SK-N-SH treated with all-trans-retinoic acid at 6 μM for 48 hours (cell line): ENCODE data around the gene CARD10.

Source experiments
- ATAC-seq: fragments of 200-7000 bp; cut with Tn5 transposase; 3 replicates; pipeline ENCODE4 v1.9.1; 2020; ENCODE audit warnings: mild to moderate bottlenecking, moderate library complexity
- ARNTL ChIP-seq: fragments of 450-650 bp; formaldehyde crosslinking; IDR thresholded peaks from 2 replicates; pipeline ENCODE4 v1.5.0; 2020; ENCODE audit warnings: low read depth, mild to moderate bottlenecking, moderate library complexity, borderline replicate concordance
- BACH2 ChIP-seq: fragments of 250-450 bp; sonication (Bioruptor Pico); IDR thresholded peaks from 2 replicates; pipeline ENCODE4 v1.9.0; 2021; ENCODE audit warnings: mild to moderate bottlenecking, borderline replicate concordance
- CSDC2 ChIP-seq: fragments of 250-450 bp; sonication (Bioruptor Pico); IDR thresholded peaks from 2 replicates; pipeline ENCODE4 v1.5.0; 2020; ENCODE audit warnings: mild to moderate bottlenecking, moderate library complexity
- ESRRG ChIP-seq: fragments of 250-450 bp; sonication (Bioruptor Pico); IDR thresholded peaks from 2 replicates; pipeline ENCODE4 v1.6.1; 2021; ENCODE audit warnings: mild to moderate bottlenecking
- GLIS3 ChIP-seq: fragments of 250-450 bp; sonication (Bioruptor Pico); IDR thresholded peaks from 2 replicates; pipeline ENCODE4 v1.5.0; 2020; ENCODE audit warnings: mild to moderate bottlenecking, moderate library complexity
- ISL1 ChIP-seq: fragments of 250-450 bp; sonication (Bioruptor Pico); IDR thresholded peaks from 2 replicates; pipeline ENCODE4 v2.1.2; 2022; ENCODE audit warnings: mild to moderate bottlenecking, moderate library complexity
- OSR1 ChIP-seq: fragments of 250-450 bp; sonication (Bioruptor Pico); IDR thresholded peaks from 2 replicates; pipeline ENCODE4 v1.8.0; 2022; ENCODE audit warnings: moderate library complexity, mild to moderate bottlenecking, inconsistent platforms
- PPARA ChIP-seq: fragments of 250-450 bp; sonication (Bioruptor Pico); IDR thresholded peaks from 2 replicates; pipeline ENCODE4 v1.5.0; 2020; ENCODE audit warnings: mild to moderate bottlenecking, borderline replicate concordance
- RARB ChIP-seq: fragments of 250-450 bp; sonication (Bioruptor Pico); IDR thresholded peaks from 2 replicates; pipeline ENCODE4 v1.8.0; 2021; ENCODE audit warnings: mild to moderate bottlenecking, moderate library complexity
- SNAI2 ChIP-seq: fragments of 250-450 bp; sonication (Bioruptor Pico); IDR thresholded peaks from 2 replicates; pipeline ENCODE4 v1.5.0; 2020; ENCODE audit warnings: mild to moderate bottlenecking, moderate library complexity
- TCF4 ChIP-seq: fragments of 250-450 bp; sonication (Bioruptor Pico); IDR thresholded peaks from 2 replicates; pipeline ENCODE4 v1.8.0; 2021; ENCODE audit warnings: mild to moderate bottlenecking, moderate library complexity, borderline replicate concordance
- TOX ChIP-seq: fragments of 250-450 bp; sonication (Bioruptor Pico); IDR thresholded peaks from 2 replicates; pipeline ENCODE4 v1.8.0; 2021; ENCODE audit warnings: mild to moderate bottlenecking, moderate library complexity, borderline replicate concordance
- ZC3H10 ChIP-seq: fragments of 250-450 bp; sonication (Bioruptor Pico); IDR thresholded peaks from 2 replicates; pipeline ENCODE4 v1.5.1; 2021; ENCODE audit warnings: mild to moderate bottlenecking, moderate library complexity
- ZFP3 ChIP-seq: fragments of 250-450 bp; sonication (Bioruptor Pico); IDR thresholded peaks from 2 replicates; pipeline ENCODE4 v1.5.0; 2020; ENCODE audit warnings: mild to moderate bottlenecking, moderate library complexity
- ZFP30 ChIP-seq: fragments of 450-650 bp; formaldehyde crosslinking; IDR thresholded peaks from 2 replicates; pipeline ENCODE4 v1.5.0; 2022; ENCODE audit warnings: mild to moderate bottlenecking, moderate library complexity
- ZNF565 ChIP-seq: fragments of 450-650 bp; formaldehyde crosslinking; conservative IDR thresholded peaks from 2 replicates; pipeline ENCODE4 v1.5.0; 2020; ENCODE audit warnings: low read depth, mild to moderate bottlenecking, moderate library complexity
- ZNF70 ChIP-seq: fragments of 450-650 bp; formaldehyde crosslinking; IDR thresholded peaks from 2 replicates; pipeline ENCODE4 v1.5.0; 2020; ENCODE audit warnings: mild to moderate bottlenecking, moderate library complexity
- ZNF8 ChIP-seq: fragments of 450-650 bp; formaldehyde crosslinking; IDR thresholded peaks from 2 replicates; pipeline ENCODE4 v1.5.0; 2020; ENCODE audit warnings: mild to moderate bottlenecking, moderate library complexity
- TF ChIP-seq, protein P1 (sequence below): fragments of 250-450 bp; sonication (Bioruptor Pico); IDR thresholded peaks from 2 replicates; pipeline ENCODE4 v1.8.0; 2021; ENCODE audit warnings: low read depth, mild to moderate bottlenecking, moderate library complexity, borderline replicate concordance
- TF ChIP-seq, protein P2 (sequence below): fragments of 250-450 bp; sonication (Bioruptor Pico); IDR thresholded peaks from 2 replicates; pipeline ENCODE4 v1.5.0; 2020; ENCODE audit warnings: mild to moderate bottlenecking, moderate library complexity
- TF ChIP-seq, protein P3 (sequence below): fragments of 250-450 bp; sonication (Bioruptor Pico); IDR thresholded peaks from 2 replicates; pipeline ENCODE4 v1.5.1; 2020; ENCODE audit warnings: low read depth, mild to moderate bottlenecking, moderate library complexity
- TF ChIP-seq, protein P4 (sequence below): fragments of 250-450 bp; sonication (Bioruptor Pico); IDR thresholded peaks from 2 replicates; pipeline ENCODE4 v1.8.0; 2020; ENCODE audit warnings: mild to moderate bottlenecking, moderate library complexity, borderline replicate concordance
- TF ChIP-seq, protein P5 (sequence below): fragments of 250-450 bp; sonication (Bioruptor Pico); IDR thresholded peaks from 2 replicates; pipeline ENCODE4 v1.5.1; 2021; ENCODE audit warnings: mild to moderate bottlenecking, moderate library complexity

CARD10 gene

DNA sequence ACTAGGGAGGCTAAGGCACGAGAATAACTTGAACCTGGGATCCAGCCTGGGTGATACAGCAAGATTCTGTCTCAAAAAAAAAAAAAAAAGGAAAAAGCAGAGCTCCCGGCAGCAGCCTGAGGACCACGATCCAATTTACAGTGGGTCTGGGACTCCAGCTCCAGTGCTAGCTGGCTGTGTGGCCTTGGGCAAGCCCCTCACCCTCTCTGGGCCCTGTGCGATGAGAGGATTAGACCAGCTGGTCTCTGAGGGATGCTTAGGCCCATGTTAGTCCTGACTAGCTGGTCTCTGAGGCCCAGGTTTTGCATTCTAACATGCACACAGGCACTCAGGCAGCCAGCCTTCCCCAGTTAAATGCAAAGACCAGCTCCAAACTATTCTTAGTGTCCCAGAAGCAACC is 13.7 kb downstream of the CARD10 start:
- TF ChIP-seq CSDC2 (CRISPR knock-in tag) = no peak
- TF ChIP-seq, protein P1, sequence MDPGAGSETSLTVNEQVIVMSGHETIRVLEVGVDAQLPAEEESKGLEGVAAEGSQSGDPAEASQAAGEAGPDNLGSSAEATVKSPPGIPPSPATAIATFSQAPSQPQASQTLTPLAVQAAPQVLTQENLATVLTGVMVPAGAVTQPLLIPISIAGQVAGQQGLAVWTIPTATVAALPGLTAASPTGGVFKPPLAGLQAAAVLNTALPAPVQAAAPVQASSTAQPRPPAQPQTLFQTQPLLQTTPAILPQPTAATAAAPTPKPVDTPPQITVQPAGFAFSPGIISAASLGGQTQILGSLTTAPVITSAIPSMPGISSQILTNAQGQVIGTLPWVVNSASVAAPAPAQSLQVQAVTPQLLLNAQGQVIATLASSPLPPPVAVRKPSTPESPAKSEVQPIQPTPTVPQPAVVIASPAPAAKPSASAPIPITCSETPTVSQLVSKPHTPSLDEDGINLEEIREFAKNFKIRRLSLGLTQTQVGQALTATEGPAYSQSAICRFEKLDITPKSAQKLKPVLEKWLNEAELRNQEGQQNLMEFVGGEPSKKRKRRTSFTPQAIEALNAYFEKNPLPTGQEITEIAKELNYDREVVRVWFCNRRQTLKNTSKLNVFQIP (CRISPR knock-in tag) = no peak
- ATAC-seq = no peak

DNA sequence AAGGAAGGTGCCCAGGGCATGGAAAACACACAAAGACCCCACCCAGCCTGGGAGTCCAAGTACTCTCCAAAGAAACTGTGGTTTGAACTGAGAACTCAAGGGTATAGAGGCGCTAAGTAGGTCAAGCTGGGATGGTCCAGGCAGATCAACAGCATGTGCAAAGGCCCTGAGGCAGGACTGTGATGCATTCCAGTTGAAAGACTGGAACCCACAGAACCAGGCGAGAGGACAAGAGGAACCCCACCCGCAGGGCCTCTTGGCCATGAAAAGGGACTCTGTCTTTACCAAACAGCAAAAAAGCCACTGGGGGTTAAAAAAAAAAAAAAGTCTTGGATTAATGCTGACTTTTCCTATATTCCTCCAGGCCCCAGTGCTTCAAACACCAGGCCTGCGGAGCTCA is 14.3 kb downstream of the CARD10 start:
- ATAC-seq = no peak
- TF ChIP-seq ZFP30 (CRISPR knock-in tag) = no peak
- no peak for TF ChIP-seq ZNF70 (CRISPR knock-in tag)
- TF ChIP-seq ARNTL (CRISPR knock-in tag) = no peak
- TF ChIP-seq, protein P2, sequence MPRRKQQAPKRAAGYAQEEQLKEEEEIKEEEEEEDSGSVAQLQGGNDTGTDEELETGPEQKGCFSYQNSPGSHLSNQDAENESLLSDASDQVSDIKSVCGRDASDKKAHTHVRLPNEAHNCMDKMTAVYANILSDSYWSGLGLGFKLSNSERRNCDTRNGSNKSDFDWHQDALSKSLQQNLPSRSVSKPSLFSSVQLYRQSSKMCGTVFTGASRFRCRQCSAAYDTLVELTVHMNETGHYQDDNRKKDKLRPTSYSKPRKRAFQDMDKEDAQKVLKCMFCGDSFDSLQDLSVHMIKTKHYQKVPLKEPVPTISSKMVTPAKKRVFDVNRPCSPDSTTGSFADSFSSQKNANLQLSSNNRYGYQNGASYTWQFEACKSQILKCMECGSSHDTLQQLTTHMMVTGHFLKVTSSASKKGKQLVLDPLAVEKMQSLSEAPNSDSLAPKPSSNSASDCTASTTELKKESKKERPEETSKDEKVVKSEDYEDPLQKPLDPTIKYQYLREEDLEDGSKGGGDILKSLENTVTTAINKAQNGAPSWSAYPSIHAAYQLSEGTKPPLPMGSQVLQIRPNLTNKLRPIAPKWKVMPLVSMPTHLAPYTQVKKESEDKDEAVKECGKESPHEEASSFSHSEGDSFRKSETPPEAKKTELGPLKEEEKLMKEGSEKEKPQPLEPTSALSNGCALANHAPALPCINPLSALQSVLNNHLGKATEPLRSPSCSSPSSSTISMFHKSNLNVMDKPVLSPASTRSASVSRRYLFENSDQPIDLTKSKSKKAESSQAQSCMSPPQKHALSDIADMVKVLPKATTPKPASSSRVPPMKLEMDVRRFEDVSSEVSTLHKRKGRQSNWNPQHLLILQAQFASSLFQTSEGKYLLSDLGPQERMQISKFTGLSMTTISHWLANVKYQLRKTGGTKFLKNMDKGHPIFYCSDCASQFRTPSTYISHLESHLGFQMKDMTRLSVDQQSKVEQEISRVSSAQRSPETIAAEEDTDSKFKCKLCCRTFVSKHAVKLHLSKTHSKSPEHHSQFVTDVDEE (CRISPR knock-in tag) = no peak
- TF ChIP-seq RARB (CRISPR knock-in tag) = no peak
- TF ChIP-seq TOX (CRISPR knock-in tag) = no peak
- TF ChIP-seq SNAI2 (CRISPR knock-in tag) = no peak
- TF ChIP-seq, protein P3, sequence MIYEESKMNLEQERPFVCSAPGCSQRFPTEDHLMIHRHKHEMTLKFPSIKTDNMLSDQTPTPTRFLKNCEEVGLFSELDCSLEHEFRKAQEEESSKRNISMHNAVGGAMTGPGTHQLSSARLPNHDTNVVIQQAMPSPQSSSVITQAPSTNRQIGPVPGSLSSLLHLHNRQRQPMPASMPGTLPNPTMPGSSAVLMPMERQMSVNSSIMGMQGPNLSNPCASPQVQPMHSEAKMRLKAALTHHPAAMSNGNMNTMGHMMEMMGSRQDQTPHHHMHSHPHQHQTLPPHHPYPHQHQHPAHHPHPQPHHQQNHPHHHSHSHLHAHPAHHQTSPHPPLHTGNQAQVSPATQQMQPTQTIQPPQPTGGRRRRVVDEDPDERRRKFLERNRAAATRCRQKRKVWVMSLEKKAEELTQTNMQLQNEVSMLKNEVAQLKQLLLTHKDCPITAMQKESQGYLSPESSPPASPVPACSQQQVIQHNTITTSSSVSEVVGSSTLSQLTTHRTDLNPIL (CRISPR knock-in tag) = no peak
- no peak for TF ChIP-seq TCF4 (CRISPR knock-in tag)
- no peak for TF ChIP-seq OSR1 (CRISPR knock-in tag)
- TF ChIP-seq, protein P4, sequence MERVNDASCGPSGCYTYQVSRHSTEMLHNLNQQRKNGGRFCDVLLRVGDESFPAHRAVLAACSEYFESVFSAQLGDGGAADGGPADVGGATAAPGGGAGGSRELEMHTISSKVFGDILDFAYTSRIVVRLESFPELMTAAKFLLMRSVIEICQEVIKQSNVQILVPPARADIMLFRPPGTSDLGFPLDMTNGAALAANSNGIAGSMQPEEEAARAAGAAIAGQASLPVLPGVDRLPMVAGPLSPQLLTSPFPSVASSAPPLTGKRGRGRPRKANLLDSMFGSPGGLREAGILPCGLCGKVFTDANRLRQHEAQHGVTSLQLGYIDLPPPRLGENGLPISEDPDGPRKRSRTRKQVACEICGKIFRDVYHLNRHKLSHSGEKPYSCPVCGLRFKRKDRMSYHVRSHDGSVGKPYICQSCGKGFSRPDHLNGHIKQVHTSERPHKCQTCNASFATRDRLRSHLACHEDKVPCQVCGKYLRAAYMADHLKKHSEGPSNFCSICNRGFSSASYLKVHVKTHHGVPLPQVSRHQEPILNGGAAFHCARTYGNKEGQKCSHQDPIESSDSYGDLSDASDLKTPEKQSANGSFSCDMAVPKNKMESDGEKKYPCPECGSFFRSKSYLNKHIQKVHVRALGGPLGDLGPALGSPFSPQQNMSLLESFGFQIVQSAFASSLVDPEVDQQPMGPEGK = no peak
- TF ChIP-seq ZFP3 (CRISPR knock-in tag) = no peak
- TF ChIP-seq BACH2 = no peak
- no peak for TF ChIP-seq CSDC2 (CRISPR knock-in tag)
- no peak for TF ChIP-seq ZNF8 (CRISPR knock-in tag)
- TF ChIP-seq, protein P5, sequence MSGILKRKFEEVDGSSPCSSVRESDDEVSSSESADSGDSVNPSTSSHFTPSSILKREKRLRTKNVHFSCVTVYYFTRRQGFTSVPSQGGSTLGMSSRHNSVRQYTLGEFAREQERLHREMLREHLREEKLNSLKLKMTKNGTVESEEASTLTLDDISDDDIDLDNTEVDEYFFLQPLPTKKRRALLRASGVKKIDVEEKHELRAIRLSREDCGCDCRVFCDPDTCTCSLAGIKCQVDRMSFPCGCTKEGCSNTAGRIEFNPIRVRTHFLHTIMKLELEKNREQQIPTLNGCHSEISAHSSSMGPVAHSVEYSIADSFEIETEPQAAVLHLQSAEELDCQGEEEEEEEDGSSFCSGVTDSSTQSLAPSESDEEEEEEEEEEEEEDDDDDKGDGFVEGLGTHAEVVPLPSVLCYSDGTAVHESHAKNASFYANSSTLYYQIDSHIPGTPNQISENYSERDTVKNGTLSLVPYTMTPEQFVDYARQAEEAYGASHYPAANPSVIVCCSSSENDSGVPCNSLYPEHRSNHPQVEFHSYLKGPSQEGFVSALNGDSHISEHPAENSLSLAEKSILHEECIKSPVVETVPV (CRISPR knock-in tag) = no peak
- TF ChIP-seq ISL1 (CRISPR knock-in tag) = no peak
- TF ChIP-seq ZC3H10 (CRISPR knock-in tag) = no peak
- no peak for TF ChIP-seq ZNF565 (CRISPR knock-in tag)
- TF ChIP-seq, protein P1 (CRISPR knock-in tag) = no peak

DNA sequence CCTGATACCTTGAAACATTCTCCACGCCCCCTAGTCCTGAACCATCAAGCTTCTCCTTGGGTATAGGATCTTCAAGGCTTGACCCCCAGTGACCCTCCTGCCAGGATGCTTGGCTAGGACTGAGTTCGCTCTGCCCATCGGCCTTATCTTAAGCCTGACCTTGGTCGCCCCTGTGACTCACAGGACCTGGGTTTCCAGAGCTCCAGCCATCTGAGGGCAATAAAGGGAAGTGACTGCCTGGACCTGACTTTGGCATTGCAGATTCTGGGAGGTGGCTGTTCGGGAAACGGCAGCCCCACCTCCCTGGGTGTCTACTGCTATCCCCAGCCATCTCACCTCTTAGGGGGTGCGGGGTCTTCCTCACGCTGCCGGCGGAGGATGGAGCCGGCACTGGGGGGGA is 15.4 kb downstream of the CARD10 start:
- no peak for ATAC-seq
- no peak for TF ChIP-seq OSR1 (CRISPR knock-in tag)
- TF ChIP-seq ZNF8 (CRISPR knock-in tag) = no peak
- no peak for TF ChIP-seq ZNF565 (CRISPR knock-in tag)
- TF ChIP-seq ZFP3 (CRISPR knock-in tag) = no peak
- TF ChIP-seq ESRRG (CRISPR knock-in tag) = no peak
- TF ChIP-seq, protein P3 (CRISPR knock-in tag) = no peak
- no peak for TF ChIP-seq ZFP30 (CRISPR knock-in tag)
- TF ChIP-seq ARNTL (CRISPR knock-in tag) = no peak
- no peak for TF ChIP-seq PPARA
- TF ChIP-seq ISL1 (CRISPR knock-in tag) = no peak
- no peak for TF ChIP-seq GLIS3
- TF ChIP-seq BACH2 = no peak
- TF ChIP-seq RARB (CRISPR knock-in tag) = no peak
- TF ChIP-seq, protein P5 (CRISPR knock-in tag) = no peak
